Kidney capillary endothelial cell (primary cell): ENCODE results near the gene TEX22.

ENCODE experiments used
- DNase-seq: peaks from one replicate; pipeline ENCODE4 v3.0.0-alpha.2; 2018; ENCODE audit warnings: low spot score

Gene TEX22

DNA sequence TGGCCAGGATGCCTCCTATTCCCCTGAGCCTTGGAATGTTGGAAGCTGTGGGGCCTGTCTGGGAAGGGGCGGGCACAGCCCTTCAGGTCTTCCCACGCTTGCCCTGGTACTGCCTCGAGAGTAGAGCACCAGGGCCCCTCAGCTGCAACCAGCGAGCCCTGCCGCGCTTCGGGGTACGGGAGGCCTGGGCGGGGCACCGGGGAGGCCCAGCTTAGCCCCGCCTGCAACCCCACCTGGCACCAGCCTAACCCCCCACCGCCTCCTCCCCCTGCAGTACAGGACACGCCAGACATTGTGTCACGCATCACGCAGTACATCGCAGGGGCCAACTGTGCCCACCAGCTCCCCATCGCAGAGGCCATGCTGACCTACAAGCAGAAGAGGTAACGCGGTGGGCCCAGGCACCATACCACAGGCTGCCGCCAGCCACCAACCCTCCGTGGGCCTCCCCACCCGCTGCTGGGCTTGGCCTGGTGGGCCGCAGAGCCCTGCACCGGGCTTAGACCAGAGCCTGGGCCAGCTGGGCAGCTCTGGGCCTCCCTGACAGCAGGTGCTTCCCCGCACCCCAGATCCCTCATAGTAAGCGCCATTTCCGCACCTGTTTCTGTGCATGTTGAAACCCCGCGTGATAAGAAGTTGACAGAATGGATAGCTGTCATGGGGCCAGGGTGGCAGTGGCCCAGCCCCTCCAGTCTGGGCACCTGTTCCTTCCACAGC lies 13.6 kb upstream of the TEX22 start:
- no peak for DNase-seq

DNA sequence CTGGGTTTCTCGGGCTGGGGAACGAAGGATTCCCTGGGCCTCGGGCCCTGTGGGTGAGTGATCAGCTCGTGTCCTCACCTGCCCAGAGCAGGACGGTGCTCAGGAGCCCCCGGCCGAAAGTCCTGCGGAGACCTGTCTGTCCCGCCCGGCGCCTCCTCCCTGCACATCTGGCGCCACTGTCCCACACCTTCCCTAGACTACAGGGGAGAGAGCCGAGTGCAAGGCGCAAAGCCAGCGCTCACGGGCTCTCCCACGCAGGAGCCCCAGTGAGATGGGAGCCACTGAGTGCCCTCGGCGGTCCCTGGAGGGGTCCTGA lies 13.1 kb upstream of the TEX22 start:
- no peak for DNase-seq

DNA sequence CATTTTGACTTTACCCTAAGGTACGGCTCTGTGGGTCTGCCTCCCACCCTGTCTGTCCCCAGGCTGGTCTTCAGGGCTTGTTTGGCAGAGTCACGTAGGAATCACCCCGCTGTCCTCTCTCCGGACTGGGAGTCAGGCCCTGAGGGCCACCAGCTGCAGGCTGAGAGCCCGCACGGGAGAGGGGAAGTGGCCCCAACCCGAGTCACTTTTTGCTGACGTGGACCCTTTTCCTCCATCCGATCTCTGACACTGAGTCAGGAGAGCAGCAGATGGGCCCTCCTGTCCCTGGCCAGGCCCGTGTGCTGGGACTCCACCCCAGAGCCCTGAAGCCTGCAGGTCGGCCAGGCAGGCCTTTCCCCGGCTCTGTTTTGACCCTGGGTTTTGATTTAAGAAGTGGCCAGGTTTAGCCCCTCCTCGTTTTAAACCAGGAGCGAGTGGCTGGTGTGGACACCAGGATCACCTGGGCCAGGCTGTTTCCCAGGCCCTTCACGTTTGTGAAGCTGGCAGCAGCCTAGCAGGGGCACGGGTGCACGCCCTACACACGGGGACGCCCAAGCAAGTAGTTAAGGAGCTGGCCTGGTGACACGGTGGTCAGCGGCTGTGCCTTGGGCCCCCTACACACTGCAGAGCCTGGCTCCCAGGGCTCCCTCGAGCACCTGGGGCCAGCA lies 12.5 kb upstream of the TEX22 start:
- no peak for DNase-seq

DNA sequence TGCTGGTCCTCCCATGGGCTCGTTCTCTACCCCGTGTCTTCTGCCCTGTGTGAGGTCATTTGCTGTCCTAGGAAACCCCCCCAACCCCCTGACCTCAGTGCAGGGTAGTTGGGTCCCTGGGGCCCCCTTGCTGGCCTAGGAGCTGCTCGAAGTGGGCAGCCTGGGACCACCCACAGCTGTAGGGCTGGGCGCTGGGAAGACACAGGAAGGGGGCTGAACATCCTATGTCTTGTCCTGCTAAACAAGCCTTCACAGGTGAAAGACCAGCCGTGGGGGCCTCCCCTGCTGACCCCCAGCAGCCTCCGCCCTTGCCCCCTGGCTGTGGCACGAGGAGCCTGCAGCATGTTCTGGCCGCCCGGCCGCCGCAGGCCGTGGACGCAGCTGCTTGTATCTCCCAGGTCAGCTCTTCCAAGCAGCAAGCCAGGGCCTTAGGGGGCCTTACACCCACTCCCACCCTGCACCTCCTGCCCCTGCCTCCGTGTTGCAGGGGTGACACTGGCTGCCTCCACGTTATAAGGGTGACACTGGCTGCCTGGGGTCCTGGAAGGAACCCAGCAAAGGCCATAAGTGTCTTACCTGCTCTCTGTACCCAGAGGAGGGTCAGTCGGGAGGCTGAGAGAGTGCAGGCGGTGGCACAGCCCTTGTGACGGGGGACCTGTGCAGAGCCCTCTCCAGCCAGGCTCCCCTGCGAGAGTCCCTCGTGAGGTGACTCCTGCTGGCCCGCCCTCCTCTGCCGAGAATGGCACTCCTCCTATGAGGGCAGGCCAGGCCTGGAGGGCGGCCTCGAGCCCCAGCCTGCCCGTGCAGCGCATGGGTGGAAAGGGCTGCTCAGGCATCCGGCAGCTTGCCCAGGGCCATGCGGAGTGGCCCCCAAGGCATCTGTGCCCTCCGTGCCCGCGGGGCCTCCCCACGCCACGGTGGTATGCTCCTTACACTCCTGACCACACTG lies 11.5 kb upstream of the TEX22 start:
- DNase-seq = no peak

DNA sequence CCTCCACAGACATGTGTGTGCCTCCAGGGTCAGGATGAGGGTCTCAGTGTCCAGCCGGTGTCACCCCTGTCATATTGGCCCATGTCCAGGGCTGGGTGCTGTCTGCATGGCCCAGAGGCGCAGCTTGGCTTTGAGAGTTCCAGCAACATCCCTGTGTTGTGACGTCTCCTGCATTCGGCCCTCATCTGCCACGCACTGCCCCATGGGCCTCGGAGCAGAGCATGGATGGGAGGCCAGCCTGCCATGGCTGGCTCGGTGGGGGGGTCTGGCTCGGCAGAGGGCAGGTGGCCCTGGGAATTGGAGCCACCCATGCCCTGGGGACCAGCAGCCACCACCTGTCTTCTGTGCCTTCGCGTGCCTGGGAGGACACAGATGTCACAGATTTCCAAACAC lies 10.8 kb upstream of the TEX22 start:
- DNase-seq = no peak

DNA sequence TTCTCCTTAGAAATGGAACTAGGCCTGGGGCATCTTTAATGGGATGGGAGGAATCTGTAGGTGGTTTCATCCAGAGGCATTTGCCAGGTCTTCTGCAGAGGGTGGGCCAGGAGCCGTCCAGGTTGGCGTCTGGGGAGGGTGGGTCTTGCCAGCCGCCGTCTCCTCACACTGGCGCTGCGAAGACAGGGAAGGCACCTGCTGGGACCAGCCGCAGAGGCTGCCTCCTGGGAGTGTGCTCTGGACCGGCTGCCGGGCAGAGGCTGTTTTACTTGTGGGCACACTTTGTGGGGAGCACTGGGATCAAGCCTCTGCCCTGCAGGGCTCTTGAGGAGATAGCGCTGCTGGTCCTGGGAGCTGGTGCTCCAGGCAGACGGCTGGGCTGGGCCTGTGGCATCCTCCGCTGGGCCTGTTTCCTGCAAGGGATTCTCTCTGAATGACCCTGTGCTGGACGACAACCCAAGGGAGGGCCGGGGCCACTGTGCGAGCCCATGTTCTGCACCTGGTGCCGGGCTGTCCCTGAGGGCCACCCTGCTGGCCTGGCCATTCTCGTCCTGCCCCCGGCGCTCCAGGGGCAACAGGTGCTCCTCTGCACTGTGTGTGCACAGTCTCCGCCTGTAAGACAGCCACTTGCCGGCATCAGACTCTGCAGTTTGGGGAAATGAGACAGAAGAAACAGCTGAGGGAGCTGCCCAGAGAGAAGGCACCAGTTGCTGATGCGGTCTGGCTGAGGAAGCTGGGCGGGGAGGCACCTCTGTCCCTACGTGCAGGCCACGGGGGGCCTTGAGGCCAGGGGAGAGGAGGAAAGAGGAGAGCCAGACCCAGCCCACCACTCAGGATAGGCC lies 10.0 kb upstream of the TEX22 start:
- DNase-seq = no peak

GRCh38 chr14:105388976-105389375 lies 9.4 kb upstream of the TEX22 start:
- no peak for DNase-seq

- DNase-seq = no peak
Measured at GRCh38 chr14:105389534-105389933, 8.8 kb upstream of the TEX22 start.

DNA sequence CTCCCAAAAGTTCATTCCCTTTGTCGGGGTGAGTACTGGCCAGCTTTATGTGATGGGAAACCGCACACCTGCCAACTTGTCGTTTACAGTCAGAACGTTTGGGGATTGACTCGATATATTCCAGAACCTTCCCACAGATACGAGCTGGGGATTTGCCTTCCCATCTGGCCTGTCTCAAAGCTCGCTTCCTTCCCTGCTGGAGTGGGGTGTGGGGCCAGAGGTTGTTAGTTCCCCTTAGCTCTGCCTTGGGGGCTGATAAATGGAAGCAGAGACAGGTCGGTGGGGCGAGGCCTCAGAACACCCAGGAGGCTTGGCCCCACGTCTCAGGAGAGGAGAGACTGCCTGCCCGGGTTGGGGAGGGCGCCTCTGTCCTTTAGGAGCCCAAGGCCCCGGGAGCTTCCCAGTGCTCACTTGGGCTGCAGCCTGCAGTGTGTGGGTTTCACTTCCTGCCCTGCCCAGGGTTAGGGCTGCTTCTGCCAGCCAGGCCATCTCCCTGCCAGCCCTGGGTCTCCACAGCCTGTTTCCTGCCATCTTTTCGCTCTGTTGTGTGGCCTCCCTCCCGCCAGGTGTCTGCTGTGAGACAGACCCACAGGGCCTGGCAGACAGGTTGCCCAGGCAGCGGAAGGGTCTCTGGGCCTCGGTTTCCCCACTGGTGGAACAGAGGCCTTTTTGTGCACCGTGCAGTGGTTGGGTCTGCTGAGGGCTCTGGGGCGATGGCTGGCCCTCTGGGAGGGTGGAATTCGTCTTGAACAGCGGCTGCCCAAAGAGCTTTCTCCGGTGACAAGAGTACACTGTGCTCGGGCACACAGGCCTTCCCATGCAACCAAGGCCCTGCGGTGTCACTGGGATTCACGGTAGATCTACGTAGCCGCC lies 8.1 kb upstream of the TEX22 start:
- DNase-seq = no peak

DNA sequence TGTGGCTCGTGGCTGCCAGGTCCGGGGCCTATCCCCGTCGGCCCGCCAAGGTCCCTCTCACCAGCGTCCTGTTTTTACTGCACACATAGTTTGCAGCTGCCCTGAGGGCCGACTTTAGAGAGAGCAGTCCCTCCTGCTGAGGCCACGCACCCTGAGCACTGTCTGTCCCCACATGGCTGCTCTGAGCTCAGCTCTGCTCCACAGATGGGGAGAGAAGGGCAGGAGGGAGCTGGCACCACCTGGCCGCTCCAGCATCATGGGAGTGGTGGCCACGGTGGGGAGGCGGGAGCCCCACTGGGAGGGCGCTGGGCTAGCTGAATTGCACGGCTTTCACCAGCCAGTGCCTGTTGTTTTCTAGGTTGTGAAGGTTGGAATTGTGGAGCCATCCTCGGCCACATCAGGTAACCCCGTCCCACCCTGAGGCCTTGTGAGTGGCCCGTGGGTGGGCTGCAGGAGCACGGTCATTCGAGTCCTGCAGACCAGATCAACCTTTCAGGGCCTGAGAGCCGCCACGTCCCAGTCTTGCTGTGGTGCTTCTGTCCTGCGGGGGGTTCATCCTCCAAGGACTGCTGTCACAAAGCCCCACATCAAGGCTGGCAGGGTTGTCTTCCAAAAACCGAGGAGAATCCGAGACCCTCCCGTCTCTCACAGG lies 7.4 kb upstream of the TEX22 start:
- no peak for DNase-seq

- DNase-seq = no peak
Measured at GRCh38 chr14:105391541-105391940, 6.8 kb upstream of the TEX22 start.

- no peak for DNase-seq
Measured at GRCh38 chr14:105392131-105393090, 5.9 kb upstream of the TEX22 start.

- no peak for DNase-seq
Measured at GRCh38 chr14:105393151-105393550, 5.2 kb upstream of the TEX22 start.

GRCh38 chr14:105394714-105395537 lies 3.4 kb upstream of the TEX22 start:
- DNase-seq = no peak

GRCh38 chr14:105395538-105395854 lies 2.8 kb upstream of the TEX22 start:
- DNase-seq = no peak

GRCh38 chr14:105397350-105397931 lies 897 bp upstream of the TEX22 start:
- DNase-seq = no peak

- DNase-seq = no peak
Measured at GRCh38 chr14:105398726-105399465, 558 bp downstream of the TEX22 start.

- DNase-seq = no peak
Measured at GRCh38 chr14:105399466-105399775, 1.1 kb downstream of the TEX22 start.
